ENCODE measurements around the gene PLXNA2. TPM values are rescaled to one million over a fixed set of nuclear protein-coding genes. Genes with fewer than 3 reads are reported as not detected.

The PLXNA2 gene
- total and polyA plus RNA-seq, 11 donors: 9.2 to 28.2 (median 18.0) TPM

DNA sequence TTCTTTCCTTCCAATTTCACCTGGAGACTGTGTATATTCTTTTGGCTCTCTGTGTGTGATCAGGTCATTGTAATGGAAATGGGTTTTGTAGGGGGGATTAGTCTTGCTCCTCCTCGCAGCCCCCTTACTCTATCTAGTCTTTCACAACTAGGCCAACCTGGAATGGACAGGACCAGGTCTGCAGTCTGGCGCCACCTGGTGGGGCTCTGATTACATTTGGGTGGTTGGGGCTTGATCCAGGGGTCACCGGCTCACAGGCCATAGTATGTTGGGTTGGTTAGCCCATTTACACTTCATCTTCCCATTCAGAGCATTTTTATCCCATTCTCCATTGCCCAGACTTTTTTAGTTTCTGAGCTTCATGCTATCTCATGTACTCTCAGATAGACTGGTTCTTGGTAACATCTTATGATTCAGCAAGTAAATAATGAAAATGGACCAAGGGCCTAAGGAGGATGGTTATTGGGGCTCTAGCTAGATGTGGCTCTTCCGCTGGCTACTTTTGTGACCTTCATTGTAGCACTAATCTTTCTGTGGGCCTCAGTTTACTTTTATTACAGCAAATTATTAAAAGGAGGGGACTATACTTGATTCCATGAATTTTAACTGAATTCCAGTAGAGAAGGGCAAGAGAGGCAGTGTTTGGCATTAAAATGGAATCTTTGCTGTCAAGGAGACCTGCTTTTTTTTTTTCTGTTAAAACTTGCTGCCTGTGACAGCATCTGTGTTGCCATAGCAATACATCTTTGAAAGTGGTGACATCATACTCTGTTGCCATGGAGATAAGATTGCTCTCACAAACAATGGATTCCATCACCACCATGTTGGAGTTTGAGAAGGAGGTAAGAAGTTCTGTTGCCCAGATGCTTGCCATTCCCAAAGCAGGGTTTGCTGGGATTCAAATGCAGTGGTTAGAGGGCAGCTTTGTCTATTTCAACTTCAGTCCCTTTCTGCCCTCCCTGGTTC lies 150.1 kb downstream of the PLXNA2 start:
- peak; percentile 63 to 85 (median 71) for DNase-seq
- Histone ChIP-seq H3K36me3 (peaks cover 0 to 84% (median 60%) of the 10 kb centered on the region in 9 donors), H3K4me3 (no peak overlapping the region), H3K9me3 (no peaks in the 10 kb centered on the region), H3K27me3 (no peaks in the 10 kb centered on the region), H3K27ac (no peak overlapping the region), H3K4me1 (peaks cover 0 to 25% (median 16%) of the 10 kb centered on the region in 12 donors)
- 67 to 73% (median 69%) methylated on average over 4 of the region's 4 CpGs for WGBS, 4 donors
- intact Hi-C loops (cut with DNase I): loop anchor here in 9 of 10 donors (1.0 to 10.0 kb wide), 5 partner anchors 69 to 153 kb away; no protein-coding TSS in a partner anchor
- no peak for TF ChIP-seq POLR2A (IDR thresholded peaks at IDR 0.05)
- TF ChIP-seq, protein P1, sequence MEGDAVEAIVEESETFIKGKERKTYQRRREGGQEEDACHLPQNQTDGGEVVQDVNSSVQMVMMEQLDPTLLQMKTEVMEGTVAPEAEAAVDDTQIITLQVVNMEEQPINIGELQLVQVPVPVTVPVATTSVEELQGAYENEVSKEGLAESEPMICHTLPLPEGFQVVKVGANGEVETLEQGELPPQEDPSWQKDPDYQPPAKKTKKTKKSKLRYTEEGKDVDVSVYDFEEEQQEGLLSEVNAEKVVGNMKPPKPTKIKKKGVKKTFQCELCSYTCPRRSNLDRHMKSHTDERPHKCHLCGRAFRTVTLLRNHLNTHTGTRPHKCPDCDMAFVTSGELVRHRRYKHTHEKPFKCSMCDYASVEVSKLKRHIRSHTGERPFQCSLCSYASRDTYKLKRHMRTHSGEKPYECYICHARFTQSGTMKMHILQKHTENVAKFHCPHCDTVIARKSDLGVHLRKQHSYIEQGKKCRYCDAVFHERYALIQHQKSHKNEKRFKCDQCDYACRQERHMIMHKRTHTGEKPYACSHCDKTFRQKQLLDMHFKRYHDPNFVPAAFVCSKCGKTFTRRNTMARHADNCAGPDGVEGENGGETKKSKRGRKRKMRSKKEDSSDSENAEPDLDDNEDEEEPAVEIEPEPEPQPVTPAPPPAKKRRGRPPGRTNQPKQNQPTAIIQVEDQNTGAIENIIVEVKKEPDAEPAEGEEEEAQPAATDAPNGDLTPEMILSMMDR (IDR thresholded peaks at IDR 0.05): peak; percentile 65 to 84 (median 75)
- ATAC-seq: peak; percentile 38 to 67 (median 59)

DNA sequence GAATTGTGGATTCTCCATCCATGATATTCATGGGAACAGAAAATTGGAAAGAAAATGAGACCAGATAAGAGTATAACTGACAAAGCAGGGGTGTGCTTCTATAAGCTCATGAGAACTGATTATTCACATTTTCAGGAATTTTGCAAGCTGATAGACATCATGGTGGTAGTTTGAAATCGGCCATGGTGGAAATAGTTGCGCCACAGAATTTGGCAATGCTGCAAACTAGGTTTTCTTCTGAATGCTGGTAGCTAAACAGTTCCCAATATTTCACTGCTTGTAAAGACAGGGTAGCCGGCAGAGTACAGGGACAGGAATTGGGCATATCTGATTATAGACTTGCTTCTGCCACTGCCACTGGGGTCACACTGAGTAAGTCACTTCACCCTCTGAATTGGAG lies 151.1 kb downstream of the PLXNA2 start:
- Histone ChIP-seq H3K27me3 (no peaks in the 10 kb centered on the region), H3K9me3 (no peaks in the 10 kb centered on the region), H3K36me3 (peaks cover 0 to 85% (median 57%) of the 10 kb centered on the region in 9 donors), H3K27ac (no peak overlapping the region), H3K4me3 (no peak overlapping the region), H3K4me1 (peaks cover 0 to 26% (median 16%) of the 10 kb centered on the region in 12 donors)
- ATAC-seq (no peak), DNase-seq (no peak)
- TF ChIP-seq, protein P1 (IDR thresholded peaks at IDR 0.05): no peak
- TF ChIP-seq POLR2A (IDR thresholded peaks at IDR 0.05): no peak
- 93 to 97% (median 96%) methylated on average over 3 of the region's 3 CpGs for WGBS, 4 donors
- intact Hi-C loops (cut with DNase I): loop anchor here in 9 of 10 donors (1.0 to 10.0 kb wide), 5 partner anchors 68 to 154 kb away; no protein-coding TSS in a partner anchor

DNA sequence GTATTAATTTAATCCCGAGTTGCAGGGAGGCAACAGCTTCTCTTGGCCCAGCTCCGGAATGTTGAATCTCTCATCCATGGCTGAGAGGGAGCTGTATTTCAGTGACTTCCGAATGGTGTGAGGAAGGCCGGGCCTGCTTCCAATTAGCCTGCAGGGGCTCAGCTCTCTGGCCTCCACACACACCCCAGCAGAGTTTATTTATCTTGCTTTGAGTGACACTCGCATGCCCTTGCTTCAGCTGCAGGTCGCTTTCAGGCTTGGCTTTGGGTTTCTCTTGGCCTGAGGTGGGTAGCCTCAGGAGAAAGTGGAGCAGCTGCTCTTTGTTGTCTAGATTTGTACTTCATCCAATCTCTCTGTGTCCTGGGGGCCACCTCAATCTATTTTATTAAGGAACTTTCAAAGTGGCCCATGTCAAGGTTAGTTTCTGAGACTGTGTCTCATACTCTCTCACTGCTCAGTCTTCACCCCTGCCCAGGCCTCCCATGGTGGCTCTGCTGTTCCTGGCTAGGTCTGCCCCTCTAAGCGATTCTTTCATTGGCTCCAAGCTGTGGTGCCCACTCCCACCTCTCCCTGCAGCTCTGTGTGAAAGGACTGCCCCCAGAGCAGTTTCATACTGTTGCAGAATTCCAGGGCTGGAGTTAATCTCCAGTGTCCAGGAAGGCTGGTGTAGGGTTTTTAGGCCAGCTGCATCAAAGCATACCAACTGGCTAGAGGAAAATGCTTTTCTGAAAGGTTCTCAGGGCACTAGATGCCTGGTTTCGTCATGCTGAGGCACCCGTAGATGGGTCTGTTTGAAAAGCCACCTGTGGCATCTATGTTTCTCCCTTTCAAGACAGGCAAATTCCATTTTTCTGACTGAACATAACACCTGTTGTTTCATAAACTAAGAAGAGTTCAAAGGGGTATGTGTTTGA lies 153.5 kb downstream of the PLXNA2 start:
- H3K36me3 ChIP-seq: peaks cover 0 to 69% (median 37%) of the 10 kb centered on the region in 9 donors
- TF ChIP-seq POLR2A (IDR thresholded peaks at IDR 0.05): no peak
- TF ChIP-seq, protein P1 (IDR thresholded peaks at IDR 0.05): no peak
- peak overlapping the region in 10 of 12 donors; percentile 25 to 78 (median 44) for H3K27ac ChIP-seq
- H3K27me3 ChIP-seq: no peaks in the 10 kb centered on the region
- H3K9me3 ChIP-seq: no peaks in the 10 kb centered on the region
- H3K4me3 ChIP-seq: no peak overlapping the region
- WGBS, 4 donors: 42 to 55% (median 50%) methylated on average over 9 of the region's 9 CpGs
- peak; percentile 28 to 84 (median 74) for ATAC-seq
- intact Hi-C loops (cut with DNase I): loop anchor here in 8 of 10 donors (2.0 to 10.0 kb wide), 4 partner anchors 66 to 157 kb away; partner anchors contain the start of gene PLXNA2 (in 1 of the 8)
- H3K4me1 ChIP-seq: peaks cover 0 to 37% (median 29%) of the 10 kb centered on the region in 12 donors
- DNase-seq: peak in 4 of 5 donors; percentile 59 to 75 (median 64)
